ENCODE data around the gene ZFC3H1. TPM values are rescaled to one million over a fixed set of nuclear protein-coding genes. Genes with fewer than 3 reads are reported as not detected.
A peak's percentile ranks its signal among the peaks of the same experiment; 100 is the strongest.

Gene ZFC3H1, protein sequence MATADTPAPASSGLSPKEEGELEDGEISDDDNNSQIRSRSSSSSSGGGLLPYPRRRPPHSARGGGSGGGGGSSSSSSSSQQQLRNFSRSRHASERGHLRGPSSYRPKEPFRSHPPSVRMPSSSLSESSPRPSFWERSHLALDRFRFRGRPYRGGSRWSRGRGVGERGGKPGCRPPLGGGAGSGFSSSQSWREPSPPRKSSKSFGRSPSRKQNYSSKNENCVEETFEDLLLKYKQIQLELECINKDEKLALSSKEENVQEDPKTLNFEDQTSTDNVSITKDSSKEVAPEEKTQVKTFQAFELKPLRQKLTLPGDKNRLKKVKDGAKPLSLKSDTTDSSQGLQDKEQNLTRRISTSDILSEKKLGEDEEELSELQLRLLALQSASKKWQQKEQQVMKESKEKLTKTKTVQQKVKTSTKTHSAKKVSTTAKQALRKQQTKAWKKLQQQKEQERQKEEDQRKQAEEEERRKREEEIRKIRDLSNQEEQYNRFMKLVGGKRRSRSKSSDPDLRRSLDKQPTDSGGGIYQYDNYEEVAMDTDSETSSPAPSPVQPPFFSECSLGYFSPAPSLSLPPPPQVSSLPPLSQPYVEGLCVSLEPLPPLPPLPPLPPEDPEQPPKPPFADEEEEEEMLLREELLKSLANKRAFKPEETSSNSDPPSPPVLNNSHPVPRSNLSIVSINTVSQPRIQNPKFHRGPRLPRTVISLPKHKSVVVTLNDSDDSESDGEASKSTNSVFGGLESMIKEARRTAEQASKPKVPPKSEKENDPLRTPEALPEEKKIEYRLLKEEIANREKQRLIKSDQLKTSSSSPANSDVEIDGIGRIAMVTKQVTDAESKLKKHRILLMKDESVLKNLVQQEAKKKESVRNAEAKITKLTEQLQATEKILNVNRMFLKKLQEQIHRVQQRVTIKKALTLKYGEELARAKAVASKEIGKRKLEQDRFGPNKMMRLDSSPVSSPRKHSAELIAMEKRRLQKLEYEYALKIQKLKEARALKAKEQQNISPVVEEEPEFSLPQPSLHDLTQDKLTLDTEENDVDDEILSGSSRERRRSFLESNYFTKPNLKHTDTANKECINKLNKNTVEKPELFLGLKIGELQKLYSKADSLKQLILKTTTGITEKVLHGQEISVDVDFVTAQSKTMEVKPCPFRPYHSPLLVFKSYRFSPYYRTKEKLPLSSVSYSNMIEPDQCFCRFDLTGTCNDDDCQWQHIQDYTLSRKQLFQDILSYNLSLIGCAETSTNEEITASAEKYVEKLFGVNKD (N-terminal part only)
- total RNA-seq (ENCODE audit: low replicate concordance): 22.8 and 37.9 TPM in 2 replicates

DNA sequence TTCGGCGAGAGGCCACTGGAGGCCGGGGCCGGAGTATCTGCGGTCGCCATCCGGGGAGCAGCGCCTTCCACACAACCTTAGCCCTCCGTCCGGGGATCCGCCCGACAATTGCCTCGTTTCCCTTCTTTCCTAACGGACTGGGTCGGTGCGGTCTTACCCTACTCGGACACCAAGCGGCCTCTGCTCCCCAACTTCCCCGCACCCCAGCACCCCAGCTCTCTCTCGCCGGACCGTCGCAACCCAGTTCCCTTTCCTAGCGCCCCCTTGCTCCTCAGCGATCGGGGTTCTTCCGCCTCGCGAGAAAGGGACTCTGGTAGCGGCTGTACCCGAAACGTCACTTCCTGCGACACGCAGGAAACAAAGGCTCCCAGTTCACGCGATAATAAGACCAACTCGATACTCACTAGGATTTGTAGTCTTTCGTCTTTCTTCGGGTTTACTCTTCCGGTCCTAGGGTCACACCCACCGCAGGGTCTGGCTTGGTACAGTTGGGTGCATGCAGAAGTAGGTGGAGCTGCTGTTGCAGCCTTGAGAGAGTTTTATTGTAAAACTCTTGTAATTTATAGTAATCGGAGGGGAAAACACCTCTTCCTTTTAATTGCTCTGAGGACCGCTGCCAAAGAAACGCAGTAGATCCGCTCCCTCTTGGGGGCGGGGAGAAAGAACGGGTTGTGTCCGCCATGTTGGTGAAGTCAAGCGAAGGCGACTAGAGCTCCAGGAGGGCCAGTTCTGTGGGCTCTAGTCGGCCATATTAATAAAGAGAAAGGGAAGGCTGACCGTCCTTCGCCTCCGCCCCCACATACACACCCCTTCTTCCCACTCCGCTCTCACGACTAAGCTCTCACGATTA lies at the start of gene ZFC3H1, which contains the start of gene THAP2:
Gene ZFC3H1 (minus strand): TSS at position 288 of the 850 bp plus-strand sequence. CDS start 238 bp downstream, at position 50.
Gene THAP2 (plus strand): TSS at position 741 of the 850 bp plus-strand sequence. CDS start 209 bp downstream, outside the sequence.
- peaks cover 22% of the 10 kb centered on the region for H3K4me1 Mint-ChIP-seq

DNA sequence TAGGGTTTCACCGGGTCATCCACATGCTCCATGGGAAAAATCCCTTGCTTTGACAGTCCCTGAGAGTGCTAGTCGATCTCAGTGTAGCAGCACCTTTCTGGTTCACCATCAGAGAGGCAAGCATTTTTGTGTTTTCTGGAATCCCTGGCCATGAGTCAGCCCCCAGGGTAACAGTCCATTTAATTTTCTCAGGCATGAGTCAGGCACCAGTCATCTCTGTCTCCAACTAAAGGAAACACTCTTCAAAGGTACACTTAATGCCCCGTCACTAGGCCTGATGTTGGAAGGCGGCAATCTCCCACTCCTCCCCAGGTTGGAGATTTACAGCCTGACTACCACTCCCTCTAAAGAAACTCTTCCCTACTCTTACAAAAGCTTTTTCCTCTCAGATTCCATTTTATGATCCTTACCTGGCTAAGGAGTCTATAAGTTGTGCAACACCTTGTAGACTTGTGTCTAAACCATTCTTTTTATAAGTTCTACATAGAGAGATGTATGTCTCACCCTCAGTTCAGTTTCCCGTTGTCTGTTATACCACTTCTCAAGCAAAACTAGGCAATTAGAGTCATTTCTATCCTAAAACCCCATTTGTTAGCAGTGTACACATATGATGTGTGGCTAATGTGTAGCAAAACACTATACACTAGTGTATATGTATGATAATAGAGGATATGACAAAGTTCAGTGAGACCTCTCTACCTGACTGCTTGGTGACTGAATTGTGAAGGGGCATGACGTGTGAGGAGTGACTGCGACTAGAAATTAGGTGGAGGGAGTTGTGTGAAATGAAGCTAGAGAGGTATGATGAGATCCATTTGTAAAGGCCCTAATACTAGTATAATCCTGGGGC lies 46.9 kb upstream of the ZFC3H1 start:
- H3K4me1 Mint-ChIP-seq: no peaks in the 10 kb centered on the region
- DNase-seq (ENCODE audit: low spot score): no peak
- Histone ChIP-seq H3K27ac (no peak overlapping the region), H3K27me3 (no peaks in the 10 kb centered on the region), H3K9me3 (ENCODE audit: low read depth) (peaks cover 8% of the 10 kb centered on the region), H3K36me3 (peaks cover 6% of the 10 kb centered on the region), H3K79me2 (ENCODE audit: low read depth) (no peaks in the 10 kb centered on the region), H3K4me3 (no peak overlapping the region), H2AFZ (replicated peaks) (no peak overlapping the region), H3K4me1 (no peaks in the 10 kb centered on the region), H3K4me2 (no peak overlapping the region), H4K20me1 (ENCODE audit: low read depth) (no peaks in the 10 kb centered on the region), H3K9ac (no peak overlapping the region), H3F3A (ENCODE audit: low read depth) (no peaks in the 10 kb centered on the region)
- no peaks in the 10 kb centered on the region for H3K27me3 Mint-ChIP-seq (ENCODE audit: insufficient read depth, low read depth)
- no peak overlapping the region for H3K4me3 Mint-ChIP-seq
- TF ChIP-seq EZH2 (IDR thresholded peaks at IDR 0.05) (no peak), EZH2phosphoT487 (IDR thresholded peaks at IDR 0.05) (no peak)
- TF ChIP-seq, protein P1, sequence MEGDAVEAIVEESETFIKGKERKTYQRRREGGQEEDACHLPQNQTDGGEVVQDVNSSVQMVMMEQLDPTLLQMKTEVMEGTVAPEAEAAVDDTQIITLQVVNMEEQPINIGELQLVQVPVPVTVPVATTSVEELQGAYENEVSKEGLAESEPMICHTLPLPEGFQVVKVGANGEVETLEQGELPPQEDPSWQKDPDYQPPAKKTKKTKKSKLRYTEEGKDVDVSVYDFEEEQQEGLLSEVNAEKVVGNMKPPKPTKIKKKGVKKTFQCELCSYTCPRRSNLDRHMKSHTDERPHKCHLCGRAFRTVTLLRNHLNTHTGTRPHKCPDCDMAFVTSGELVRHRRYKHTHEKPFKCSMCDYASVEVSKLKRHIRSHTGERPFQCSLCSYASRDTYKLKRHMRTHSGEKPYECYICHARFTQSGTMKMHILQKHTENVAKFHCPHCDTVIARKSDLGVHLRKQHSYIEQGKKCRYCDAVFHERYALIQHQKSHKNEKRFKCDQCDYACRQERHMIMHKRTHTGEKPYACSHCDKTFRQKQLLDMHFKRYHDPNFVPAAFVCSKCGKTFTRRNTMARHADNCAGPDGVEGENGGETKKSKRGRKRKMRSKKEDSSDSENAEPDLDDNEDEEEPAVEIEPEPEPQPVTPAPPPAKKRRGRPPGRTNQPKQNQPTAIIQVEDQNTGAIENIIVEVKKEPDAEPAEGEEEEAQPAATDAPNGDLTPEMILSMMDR (IDR thresholded peaks at IDR 0.05): no peak
- peaks cover 13% of the 10 kb centered on the region for H3K9me3 Mint-ChIP-seq
- H3K27ac Mint-ChIP-seq: no peak overlapping the region
- peaks cover 2% of the 10 kb centered on the region for H3K36me3 Mint-ChIP-seq

More for the DNA sequence above, at the start of gene ZFC3H1, which contains the start of gene THAP2:
- Histone ChIP-seq H3K4me1 (peaks cover 21% of the 10 kb centered on the region), H3K36me3 (peaks cover 11% of the 10 kb centered on the region), H2AFZ (replicated peaks) (peak within 1 kb of the TSS; percentile 97), H3K9ac (peak within 1 kb of the TSS; percentile 92), H3K79me2 (ENCODE audit: low read depth) (peaks cover 76% of the 10 kb centered on the region), H3K27me3 (no peaks in the 10 kb centered on the region), H3K9me3 (ENCODE audit: low read depth) (no peaks in the 10 kb centered on the region), H3K4me3 (peak within 1 kb of the TSS; percentile 86), H3K27ac (peak within 1 kb of the TSS; percentile 98), H4K20me1 (ENCODE audit: low read depth) (peaks cover 26% of the 10 kb centered on the region), H3F3A (ENCODE audit: low read depth) (peaks cover 11% of the 10 kb centered on the region), H3K4me2 (peak within 1 kb of the TSS; percentile 91)
- TF ChIP-seq, protein P1 (IDR thresholded peaks at IDR 0.05): peak; percentile 42
- TF ChIP-seq EZH2 (IDR thresholded peaks at IDR 0.05): no peak
- H3K36me3 Mint-ChIP-seq: peaks cover 21% of the 10 kb centered on the region
- H3K27me3 Mint-ChIP-seq (ENCODE audit: insufficient read depth, low read depth): no peaks in the 10 kb centered on the region
- peak; percentile 98 for DNase-seq (ENCODE audit: low spot score)
- peak within 1 kb of the TSS; percentile 99 for H3K27ac Mint-ChIP-seq
- peak within 1 kb of the TSS; percentile 95 for H3K4me3 Mint-ChIP-seq
- H3K9me3 Mint-ChIP-seq: no peaks in the 10 kb centered on the region
